ENCODE measurements around the gene PROM1. TPM values are rescaled to one million over a fixed set of nuclear protein-coding genes. Genes with fewer than 3 reads are reported as not detected.

PROM1 gene
- total RNA-seq, 1 experiment from 2014 or later = 196 TPM

DNA sequence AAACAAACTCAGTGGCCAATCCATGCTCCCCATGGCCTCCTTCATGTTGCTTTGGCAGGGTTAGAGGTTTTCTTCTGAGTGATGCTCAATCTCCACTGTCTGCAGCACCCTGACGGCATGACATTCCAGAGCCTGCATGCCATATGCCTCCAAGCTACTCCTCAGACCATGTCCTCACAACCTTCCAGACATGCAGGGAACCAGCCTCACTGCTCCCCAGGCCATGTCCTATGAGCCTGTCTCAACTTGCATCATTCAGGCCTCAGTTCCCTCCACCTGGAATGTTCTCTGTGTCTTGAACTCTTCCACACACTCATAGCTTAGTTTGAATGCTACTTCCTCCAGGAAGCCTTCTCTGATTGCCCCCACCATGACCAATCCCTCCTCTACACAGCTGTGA lies 18.8 kb downstream of the PROM1 start:
- POLR2A ChIA-PET = no interaction called here
- no TSS peak for BruUV-seq (replicated peaks)

DNA sequence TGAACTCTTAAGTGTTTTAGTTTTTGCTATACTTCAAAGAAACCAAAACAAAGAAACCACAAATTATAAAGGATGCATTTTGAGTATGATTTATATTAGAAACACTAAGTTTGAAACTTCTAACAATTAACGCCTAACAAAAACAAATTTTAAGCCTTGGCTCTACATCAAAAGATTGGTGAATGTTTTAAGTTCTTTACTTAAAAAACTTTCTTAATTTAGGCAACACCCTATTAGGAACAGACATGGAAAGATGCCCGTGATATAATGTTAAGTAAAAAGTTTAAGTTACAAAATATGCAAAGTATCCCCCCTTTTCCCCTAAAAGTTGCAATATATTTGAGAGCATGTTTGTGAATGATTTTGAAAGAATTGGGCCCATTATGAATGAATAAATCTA lies 21.2 kb downstream of the PROM1 start:
- Histone ChIP-seq H3K4me3 (ENCODE audit: low read depth, low read length) (no peak overlapping the region), H3K27me3 (replicated peaks; ENCODE audit: control insufficient read depth, insufficient read depth, low read length) (no peaks in the 10 kb centered on the region), H3K9me3 (no peaks in the 10 kb centered on the region), H3K4me1 (no peaks in the 10 kb centered on the region), H3K36me3 (ENCODE audit: control insufficient read depth, insufficient read depth, low read length) (peaks cover 4% of the 10 kb centered on the region; the same call in 1 of the 2 replicates)
- ChIA-PET POLR2A (no interaction called here), CTCF (no interaction called here)
- BruUV-seq (replicated peaks) = no TSS peak
- intact Hi-C loops (cut with micrococcal nuclease; ENCODE audit: unreplicated experiment) = no loop called here
- no peaks in the 10 kb centered on the region for H3K27me3 Mint-ChIP-seq (ENCODE audit: insufficient read depth, unreplicated experiment)
- no peak for DNase-seq
- H3K9me3 Mint-ChIP-seq (ENCODE audit: unreplicated experiment) = no peaks in the 10 kb centered on the region
- H3K4me1 Mint-ChIP-seq (ENCODE audit: low read depth, unreplicated experiment) = no peaks in the 10 kb centered on the region
- TF ChIP-seq, protein P1, sequence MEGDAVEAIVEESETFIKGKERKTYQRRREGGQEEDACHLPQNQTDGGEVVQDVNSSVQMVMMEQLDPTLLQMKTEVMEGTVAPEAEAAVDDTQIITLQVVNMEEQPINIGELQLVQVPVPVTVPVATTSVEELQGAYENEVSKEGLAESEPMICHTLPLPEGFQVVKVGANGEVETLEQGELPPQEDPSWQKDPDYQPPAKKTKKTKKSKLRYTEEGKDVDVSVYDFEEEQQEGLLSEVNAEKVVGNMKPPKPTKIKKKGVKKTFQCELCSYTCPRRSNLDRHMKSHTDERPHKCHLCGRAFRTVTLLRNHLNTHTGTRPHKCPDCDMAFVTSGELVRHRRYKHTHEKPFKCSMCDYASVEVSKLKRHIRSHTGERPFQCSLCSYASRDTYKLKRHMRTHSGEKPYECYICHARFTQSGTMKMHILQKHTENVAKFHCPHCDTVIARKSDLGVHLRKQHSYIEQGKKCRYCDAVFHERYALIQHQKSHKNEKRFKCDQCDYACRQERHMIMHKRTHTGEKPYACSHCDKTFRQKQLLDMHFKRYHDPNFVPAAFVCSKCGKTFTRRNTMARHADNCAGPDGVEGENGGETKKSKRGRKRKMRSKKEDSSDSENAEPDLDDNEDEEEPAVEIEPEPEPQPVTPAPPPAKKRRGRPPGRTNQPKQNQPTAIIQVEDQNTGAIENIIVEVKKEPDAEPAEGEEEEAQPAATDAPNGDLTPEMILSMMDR (IDR thresholded peaks at IDR 0.05; ENCODE audit: insufficient read depth in 1 of 2, low read depth in 1 of 2, low read length in 1 of 2, severe bottlenecking in 1 of 2, unreplicated experiment in 1 of 2) = no peak
- H3K4me3 Mint-ChIP-seq (ENCODE audit: unreplicated experiment) = no peak overlapping the region
- H3K27ac Mint-ChIP-seq (ENCODE audit: unreplicated experiment) = no peak overlapping the region
- peaks cover 64% of the 10 kb centered on the region for H3K36me3 Mint-ChIP-seq (ENCODE audit: insufficient read depth, unreplicated experiment)

More for the DNA sequence above, 18.8 kb downstream of the PROM1 start:
- H3K4me1 ChIP-seq = no peaks in the 10 kb centered on the region
- Mint-ChIP-seq H3K36me3 (ENCODE audit: insufficient read depth, unreplicated experiment) (peaks cover 84% of the 10 kb centered on the region), H3K27me3 (ENCODE audit: insufficient read depth, unreplicated experiment) (no peaks in the 10 kb centered on the region), H3K9me3 (ENCODE audit: unreplicated experiment) (no peaks in the 10 kb centered on the region), H3K4me3 (ENCODE audit: unreplicated experiment) (no peak overlapping the region), H3K4me1 (ENCODE audit: low read depth, unreplicated experiment) (no peaks in the 10 kb centered on the region), H3K27ac (ENCODE audit: unreplicated experiment) (no peak overlapping the region)
- no peak overlapping the region for H3K4me3 ChIP-seq (ENCODE audit: low read depth, low read length)
- TF ChIP-seq, protein P1 (IDR thresholded peaks at IDR 0.05; ENCODE audit: insufficient read depth in 1 of 2, low read depth in 1 of 2, low read length in 1 of 2, severe bottlenecking in 1 of 2, unreplicated experiment in 1 of 2) = no peak
- no peak for DNase-seq
- H3K9me3 ChIP-seq = no peaks in the 10 kb centered on the region
- no peaks in the 10 kb centered on the region for H3K27me3 ChIP-seq (replicated peaks; ENCODE audit: control insufficient read depth, insufficient read depth, low read length)
- intact Hi-C loops (cut with micrococcal nuclease; ENCODE audit: unreplicated experiment) = no loop called here
- peaks cover 4% of the 10 kb centered on the region; the same call in 1 of the 2 replicates for H3K36me3 ChIP-seq (ENCODE audit: control insufficient read depth, insufficient read depth, low read length)
- CTCF ChIA-PET = no interaction called here

DNA sequence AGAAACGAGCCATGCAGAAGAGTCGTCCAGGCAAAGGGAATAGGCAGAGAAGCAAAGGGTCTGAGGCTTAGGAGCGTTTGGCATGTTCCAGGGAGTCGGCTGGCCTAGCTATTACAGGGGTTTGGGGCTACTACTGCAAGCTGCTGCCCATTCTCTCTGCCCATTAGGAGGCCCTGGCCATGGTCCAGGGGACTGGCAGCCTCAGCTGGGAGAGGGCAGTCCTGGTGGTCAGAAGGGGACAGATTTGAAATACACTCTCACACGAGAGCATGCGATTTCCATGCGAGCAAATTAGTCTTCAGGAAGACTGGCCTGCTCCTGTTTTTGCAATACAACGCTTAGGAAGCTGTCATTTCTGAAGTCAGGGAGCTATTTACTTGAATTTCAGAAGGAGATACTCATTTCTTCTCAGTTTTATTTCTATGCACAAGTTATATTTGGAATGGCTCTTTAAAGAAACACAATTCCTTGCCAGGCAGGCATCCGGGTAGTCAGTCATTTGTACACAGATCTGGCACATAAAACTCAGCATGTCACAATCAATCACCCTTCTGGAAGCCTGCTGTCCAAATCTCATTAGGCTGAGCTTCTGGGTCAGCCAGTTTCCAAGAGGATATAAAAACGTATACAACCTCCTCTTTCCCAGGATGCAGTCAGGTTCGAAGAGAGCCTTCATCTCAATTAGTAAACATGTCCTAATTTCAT lies 27.0 kb downstream of the PROM1 start:
- Histone ChIP-seq H3K36me3 (ENCODE audit: control insufficient read depth, insufficient read depth, low read length) (no peaks in the 10 kb centered on the region), H3K4me3 (ENCODE audit: low read depth, low read length) (no peak overlapping the region), H3K9me3 (no peaks in the 10 kb centered on the region), H3K4me1 (no peaks in the 10 kb centered on the region), H3K27me3 (replicated peaks; ENCODE audit: control insufficient read depth, insufficient read depth, low read length) (no peaks in the 10 kb centered on the region)
- Mint-ChIP-seq H3K4me1 (ENCODE audit: low read depth, unreplicated experiment) (no peaks in the 10 kb centered on the region), H3K9me3 (ENCODE audit: unreplicated experiment) (no peaks in the 10 kb centered on the region), H3K36me3 (ENCODE audit: insufficient read depth, unreplicated experiment) (peaks cover 58% of the 10 kb centered on the region), H3K27me3 (ENCODE audit: insufficient read depth, unreplicated experiment) (no peaks in the 10 kb centered on the region), H3K4me3 (ENCODE audit: unreplicated experiment) (no peak overlapping the region), H3K27ac (ENCODE audit: unreplicated experiment) (no peak overlapping the region)
- no TSS peak for BruUV-seq (replicated peaks)
- POLR2A ChIA-PET = no interaction called here
- CTCF ChIA-PET = no interaction called here
- TF ChIP-seq, protein P1 (IDR thresholded peaks at IDR 0.05; ENCODE audit: insufficient read depth in 1 of 2, low read depth in 1 of 2, low read length in 1 of 2, severe bottlenecking in 1 of 2, unreplicated experiment in 1 of 2) = no peak
- intact Hi-C loops (cut with micrococcal nuclease; ENCODE audit: unreplicated experiment) = no loop called here
- DNase-seq = no peak
